CD4-positive, alpha-beta T cell treated with Interleukin-2 at 100 ng/mL for 4 hours (primary cell): ENCODE results near the gene ZNF765.
"Not testable (repeated sequence)": the region's sequence is repeated elsewhere in the genome, so short reads cannot be mapped to it uniquely, and the experiment has no call there.

Experiments used
- DNase-seq: peaks from one replicate; pipeline ENCODE4 v3.0.0-alpha.2; 2020; ENCODE audit warnings: low spot score

ZNF765 gene

DNA sequence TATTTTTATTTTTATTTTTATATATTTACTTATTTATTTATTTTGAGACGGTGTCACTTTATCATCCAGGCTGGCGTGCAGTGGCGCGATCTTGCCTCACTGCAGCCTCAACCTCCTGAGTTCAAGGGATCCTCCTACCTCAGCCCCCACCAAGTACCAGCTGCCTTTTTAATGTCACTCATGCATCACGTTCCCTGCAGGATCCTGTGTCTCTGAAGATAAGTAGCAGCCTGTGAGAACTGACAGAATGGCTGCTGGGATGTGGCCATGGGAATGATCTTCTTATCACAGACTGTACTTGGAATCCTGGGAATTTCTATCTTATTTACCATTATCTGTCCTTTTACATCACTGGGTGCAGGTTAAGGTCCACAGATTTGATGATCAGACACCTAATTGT is 27.6 kb downstream of the ZNF765 start:
- DNase-seq: no peak

DNA sequence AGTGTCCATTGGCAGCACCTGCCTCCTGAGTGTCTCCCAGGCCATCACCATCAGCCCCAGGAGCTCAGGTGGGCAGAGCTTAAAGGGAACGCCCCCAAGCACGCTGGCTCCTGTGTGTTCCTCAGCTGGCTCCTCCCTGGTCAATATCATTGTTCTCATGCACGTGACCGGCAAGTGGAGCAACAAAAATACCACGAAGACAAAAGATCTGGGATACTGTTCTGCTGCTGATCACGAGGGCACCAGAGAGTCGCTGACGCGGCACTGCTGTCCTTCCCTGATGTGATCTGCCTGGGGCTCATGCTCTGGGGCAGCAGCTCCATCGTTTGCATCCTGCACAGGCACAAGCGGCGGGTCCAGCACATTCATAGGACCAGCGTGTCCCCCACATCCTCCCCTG is 28.1 kb downstream of the ZNF765 start:
- not testable (repeated sequence) for DNase-seq

DNA sequence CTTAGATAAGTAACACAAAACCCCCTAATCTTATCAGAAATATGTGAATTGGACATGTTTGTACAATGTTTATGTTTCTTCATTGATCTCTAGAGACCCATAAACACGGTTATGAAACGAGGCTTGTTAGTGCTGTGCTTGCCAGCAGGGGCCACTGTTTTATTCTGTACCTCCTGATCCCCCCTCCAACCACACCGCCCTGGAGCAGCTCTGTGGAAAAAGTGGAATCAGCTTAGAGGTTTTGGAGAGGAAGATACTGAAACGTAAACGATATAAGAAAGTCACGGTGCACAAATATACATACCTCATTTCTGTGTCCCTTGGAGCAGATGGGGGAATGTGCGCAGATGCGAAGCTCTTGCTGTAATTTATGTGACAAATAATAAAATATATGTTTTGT is 28.7 kb downstream of the ZNF765 start:
- DNase-seq: not testable (repeated sequence)

DNA sequence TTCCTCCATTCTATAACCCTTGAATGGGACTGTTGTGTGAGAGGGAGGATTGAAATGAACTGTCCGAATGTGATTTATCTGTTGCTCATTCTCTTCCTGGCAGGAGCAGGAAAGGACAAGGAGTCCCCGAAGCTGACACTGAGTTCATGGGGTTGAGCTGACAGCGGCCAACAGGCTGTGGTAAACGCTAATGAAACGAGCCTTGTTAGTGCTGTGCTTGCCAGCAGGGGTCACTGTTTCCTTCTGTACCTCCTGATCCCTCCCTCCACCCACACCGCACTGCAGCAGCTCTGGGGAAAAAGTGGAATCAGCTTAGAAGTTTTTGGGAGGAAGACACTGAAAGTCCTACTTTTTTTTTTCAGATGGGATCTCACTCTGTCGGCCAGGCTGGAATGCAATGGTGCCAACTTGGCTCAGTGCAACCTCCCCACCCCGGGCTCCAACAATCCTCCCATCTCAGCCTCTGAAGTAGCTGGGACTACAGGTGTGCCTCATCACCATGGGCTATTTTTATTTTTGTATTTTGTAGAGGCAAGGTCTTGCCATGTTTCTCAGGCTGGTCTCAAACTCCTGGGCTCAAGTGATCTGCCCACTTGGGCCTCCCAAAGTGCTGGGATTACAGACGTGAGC is 30.1 kb downstream of the ZNF765 start:
- peak; percentile 70 for DNase-seq

DNA sequence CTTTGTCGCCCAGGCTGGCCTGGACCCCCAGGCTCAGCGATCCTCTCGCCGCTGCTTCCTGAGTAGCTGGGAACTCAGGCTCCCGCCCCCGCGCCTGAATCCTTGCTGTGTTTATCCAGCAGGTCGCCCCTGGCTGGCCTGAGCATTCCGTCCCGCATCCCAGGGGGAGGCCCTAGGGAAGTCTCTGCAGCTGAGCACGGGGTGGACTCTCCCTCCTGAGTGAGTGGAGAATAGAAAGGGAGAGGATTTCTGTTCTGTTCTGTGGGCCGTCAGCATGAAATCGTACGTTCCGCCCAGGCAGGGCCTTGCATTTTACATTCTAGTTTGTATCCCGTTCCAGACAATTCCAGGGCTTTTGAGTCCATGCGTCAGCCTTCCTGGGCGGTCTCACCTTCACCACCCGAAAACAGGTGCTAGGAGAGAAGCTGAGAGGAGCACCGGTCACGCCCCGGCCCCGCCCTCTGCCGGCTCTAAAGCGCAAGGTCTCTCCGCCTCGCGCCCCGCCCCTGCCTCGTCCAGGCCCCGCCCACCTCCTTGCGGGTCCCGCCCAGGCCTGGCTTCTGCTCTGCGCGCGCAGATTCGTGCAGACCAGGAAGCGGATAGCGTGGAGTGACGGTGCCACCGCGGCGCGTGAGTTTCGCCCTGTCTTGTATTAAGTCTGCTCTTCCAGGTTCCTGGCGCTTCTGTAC is 36.6 kb downstream of the ZNF765 start, which contains the start of gene ZNF761:
TSS of gene ZNF761 (plus strand) at position 586 of the 689 bp plus-strand sequence. CDS start 15,285 bp downstream, outside the sequence.
- peak; percentile 96 for DNase-seq

DNA sequence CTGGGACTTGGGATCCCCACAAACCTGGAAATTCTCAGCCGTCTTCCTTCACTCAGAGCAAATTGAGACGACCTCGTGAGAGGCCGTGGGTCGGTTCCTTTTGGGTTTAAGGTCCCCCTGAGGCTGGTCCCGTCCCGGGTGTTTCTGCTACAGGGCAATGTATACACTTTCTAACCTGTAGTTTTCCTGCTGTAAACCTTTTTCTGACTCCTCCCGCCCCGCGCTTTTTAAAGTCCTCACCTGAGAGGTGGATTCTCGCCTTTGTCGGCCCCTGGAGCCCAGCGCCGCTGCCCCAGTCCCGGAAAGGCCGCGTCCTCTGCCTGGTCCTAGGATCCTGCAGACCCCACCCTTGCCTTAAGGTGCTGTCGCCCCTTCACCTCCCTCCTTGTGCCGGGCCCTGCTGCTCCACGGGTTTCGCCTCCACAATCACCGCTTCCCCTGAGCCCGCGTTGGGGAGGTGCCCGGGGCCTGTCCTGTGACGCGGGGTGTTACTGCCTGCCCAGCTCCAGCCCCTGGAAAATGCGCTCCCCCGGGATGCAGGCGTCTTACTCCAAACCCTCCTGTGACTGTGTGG is 37.2 kb downstream of the ZNF765 start:
- no peak for DNase-seq

DNA sequence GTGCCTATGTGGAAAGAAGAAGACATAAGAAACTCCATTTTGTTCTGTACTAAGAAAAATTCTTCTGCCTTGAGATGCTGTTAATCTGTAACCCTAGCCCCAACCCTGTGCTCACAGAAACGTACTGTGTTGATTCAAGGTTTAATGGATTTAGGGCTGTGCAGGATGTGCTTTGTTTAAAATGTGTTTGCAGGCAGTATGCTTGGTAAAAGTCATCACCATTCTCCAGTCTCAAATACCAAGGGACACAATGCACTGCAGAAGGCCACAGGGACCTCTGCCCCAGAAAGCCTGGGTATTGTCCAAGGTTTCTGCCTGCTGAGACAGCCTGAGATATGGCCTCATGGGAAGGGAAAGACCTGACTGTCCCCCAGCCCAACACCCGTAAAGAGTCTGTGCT is 48.9 kb downstream of the ZNF765 start:
- not testable (repeated sequence) for DNase-seq

DNA sequence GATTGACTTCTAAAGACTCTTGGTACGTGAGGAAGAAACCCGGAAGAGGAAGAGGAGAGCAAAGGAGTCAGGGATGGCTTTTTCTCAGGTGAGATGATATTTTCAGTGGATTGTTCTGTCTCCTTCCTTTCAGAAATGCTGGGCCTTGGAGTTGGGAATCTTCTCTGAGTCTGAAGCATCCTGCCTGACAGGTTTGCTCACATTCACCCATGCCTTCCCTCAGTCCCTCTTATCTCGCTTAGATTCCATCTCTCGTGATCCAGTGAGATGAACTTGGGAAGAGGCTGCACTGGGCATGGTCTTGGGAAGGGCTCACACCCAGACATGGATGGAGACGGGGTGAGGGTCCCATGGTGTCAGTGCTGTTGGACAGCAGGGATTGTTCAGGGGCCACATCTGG is 52.2 kb downstream of the ZNF765 start:
- DNase-seq: not testable (repeated sequence)

DNA sequence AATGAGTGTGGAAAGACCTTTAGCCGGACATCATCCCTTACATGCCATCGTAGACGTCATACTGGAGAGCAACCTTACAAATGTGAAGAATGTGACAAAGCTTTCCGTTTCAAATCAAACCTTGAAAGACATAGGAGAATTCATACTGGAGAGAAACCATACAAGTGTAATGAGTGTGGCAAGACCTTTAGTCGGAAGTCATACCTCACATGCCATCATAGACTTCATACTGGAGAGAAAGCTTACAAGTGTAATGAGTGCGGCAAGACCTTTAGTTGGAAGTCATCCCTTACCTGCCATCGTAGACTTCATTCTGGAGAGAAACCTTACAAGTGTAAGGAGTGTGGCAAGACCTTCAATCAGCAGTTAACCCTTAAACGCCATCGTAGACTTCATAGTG is 60.9 kb downstream of the ZNF765 start:
- DNase-seq: no peak

DNA sequence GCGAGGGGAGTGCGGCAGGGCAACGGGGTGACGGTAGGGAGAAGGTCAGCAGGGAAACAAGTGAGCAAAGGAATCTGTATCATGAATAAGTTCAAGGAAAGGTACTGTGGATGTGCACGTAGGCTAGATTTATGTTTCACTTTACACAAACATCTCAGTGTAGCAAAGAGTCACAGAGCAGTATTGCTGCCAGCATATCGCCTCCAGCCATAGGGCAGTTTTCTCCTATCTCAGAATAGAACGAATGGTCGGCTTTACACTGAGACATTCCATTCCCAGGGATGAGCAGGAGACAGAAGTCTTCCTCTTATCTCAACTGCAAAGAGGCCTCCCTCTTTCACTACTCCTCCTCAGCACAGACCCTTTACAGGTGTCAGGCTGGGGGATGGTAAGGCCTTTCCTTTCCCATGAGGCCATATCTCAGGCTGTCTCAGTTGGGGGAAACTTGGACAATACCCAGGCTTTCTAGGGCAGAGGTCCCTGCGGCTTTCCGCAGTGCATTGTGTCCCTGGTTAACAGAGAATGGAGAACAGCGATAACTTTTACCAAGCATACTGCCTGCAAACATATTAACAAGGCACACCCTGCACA is 65.3 kb downstream of the ZNF765 start:
- DNase-seq: not testable (repeated sequence)

DNA sequence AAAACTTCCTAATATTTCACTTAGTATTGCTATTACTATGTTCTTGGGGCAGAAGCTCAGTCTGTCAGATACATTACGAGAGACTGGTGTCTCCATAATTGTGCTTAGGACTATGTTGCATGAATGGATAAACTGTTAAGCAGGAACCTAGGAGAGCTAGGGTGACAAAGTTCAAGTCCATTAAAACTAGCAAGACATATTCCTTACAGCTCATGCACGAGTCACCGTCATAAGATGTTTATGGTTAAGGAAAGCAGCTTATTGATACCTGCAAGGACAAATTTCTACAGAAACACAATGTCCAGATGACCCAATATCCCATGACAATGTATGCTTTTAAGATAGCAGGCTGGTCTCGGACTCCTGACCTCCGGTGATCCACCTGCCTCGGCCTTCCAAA is 66.9 kb downstream of the ZNF765 start:
- DNase-seq: no peak

DNA sequence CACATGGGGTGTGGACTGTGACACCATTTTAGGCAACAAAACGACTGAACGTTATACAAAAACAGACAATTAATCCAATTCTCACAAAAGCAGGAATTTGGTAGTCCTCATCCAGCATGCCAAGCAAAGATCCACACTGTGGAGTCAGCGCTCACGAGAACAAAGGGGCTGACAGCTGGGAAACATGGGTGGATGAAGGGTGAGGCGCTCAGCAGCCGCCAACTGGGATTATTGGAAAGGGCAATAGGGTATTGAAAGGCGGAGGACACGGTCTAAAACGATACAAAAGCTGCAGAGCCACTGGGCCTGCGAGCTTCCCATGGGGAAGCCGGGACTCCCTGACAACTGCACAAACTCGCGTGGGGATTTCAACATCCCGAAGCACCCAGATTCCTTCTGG is 67.9 kb downstream of the ZNF765 start:
- no peak for DNase-seq

DNA sequence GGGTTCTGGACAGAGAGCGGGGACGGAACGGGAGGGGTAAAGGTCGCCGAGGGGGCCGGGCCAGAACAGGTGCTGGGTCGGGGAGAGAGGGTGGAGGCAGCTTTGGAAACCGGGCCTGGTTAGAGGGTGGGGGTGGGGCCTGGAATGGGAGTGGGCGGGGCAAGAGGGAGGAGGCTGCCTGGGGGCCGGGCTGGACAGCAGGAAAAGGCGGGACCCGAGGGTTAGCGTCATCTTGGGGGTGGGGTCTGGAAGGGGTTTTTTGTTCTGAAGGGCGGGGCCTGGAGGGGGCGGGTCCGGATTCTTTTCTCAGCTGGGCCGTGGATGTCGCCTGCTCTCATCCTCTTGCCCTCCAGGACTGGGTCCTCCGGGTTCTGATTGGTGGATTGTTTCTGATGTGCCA is 68.3 kb downstream of the ZNF765 start:
- DNase-seq: no peak

DNA sequence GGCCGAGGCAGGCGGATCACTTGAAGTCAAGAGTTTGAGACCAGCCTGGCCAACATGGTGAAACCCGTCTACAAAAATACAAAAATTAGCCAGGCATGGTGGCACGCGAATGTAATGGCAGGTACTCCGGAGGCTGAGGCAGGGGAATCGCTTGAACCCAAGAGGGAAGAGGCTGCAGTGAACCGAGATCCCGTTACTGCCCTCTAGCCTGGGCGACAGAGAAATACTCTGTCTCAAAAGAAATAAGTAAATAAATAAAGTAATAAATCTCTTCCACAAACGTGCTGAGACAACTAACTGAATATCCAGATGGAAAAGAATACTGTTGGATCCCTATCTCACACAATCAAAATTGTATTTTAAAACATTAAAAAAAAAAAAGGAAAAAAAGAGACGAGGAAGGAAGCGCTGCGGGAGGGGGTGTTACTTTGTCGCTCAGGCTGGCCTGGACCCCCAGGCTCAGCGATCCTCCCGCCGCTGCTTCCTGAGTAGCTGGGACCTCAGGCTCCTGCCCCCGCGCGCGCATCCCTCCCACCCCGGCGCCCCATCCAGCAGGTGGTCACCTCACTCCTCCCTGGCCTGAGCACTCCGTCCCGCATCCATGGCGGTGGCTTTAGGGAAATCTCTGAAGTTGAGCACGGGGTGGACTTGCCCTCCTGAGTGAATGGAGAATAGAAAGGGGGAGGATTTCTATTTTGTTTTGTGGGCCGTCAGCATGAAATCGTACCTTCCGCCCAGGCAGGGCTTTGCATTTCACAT is 72.0 kb downstream of the ZNF765 start:
- DNase-seq: no peak

DNA sequence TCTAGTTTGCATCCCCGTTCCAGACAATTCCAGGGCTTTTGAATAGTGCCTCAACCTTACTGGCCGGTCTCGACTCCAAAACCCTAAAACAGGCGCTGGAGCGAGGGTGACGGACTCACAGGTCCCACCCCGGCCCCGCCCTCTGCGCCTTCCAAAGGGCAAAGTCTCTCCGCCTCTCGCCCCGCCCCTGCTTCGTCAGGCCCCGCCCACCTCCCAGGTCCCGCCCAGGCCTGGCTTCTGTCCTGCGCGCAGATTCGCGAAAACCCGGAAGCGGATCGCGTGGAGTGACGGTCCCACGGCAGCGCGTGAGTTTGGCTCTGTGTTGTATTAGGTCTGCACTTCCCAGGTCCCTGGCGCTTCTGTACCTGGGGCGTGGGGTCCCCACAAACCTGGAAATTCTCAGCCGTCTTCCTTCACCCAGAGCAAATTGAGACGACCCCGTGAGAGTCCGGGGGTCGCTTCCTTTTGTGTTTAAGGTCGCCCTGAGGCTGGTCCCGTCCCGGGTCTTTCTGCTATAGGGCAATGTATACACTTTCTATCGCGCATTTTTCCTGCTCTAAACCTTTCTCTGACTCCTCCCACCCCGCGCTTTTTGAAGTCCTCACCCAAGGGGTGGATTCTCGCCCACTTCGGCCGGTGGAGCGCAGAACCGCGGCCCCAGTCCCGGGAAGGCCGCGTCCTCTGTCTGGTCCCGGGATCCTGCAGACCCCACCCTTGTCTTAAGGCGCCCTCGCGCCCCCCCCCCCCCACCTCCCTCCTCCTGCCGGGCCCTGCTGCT is 72.7 kb downstream of the ZNF765 start, which contains the start of gene ZNF813:
TSS of gene ZNF813 (plus strand) at position 249 of the 778 bp plus-strand sequence. CDS start 16,090 bp downstream, outside the sequence.
- peak; percentile 96 for DNase-seq

DNA sequence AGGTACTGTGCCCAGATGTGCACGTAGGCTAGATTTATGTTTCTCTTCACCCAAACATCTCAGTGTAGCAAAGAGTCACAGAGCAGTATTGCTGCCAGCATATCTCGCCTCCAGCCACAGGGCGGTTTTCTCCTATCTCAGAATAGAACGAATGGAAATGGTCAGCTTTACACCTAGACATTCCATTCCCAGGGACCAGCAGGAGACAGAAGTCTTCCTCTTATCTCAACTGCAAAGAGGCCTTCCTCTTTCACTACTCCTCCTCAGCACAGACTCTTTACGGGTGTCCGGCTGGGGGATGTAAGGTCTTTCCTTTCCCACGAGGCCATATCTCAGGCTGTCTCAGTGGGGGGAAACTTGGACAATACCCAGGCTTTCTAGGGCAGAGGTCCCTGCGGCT is 73.7 kb downstream of the ZNF765 start:
- DNase-seq: not testable (repeated sequence)

DNA sequence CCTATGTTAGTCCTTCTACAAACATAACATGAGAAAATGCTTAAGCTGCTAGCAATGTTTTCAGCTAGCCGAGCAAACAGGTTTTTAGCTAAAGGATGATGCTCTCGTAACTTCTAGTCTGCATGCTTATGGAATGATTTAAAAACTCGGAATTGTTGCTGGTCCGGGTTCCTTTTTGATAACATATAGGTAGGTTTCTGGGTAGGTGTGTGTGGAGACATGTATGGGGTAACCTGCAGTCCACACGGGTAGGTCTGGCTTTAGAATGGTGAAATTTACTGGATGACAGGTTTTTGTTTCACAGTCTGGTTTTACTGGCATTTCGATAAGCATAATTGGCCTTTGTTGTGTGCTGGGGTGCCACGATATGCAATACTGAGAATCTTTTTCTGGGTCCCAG is 77.0 kb downstream of the ZNF765 start:
- no peak for DNase-seq

DNA sequence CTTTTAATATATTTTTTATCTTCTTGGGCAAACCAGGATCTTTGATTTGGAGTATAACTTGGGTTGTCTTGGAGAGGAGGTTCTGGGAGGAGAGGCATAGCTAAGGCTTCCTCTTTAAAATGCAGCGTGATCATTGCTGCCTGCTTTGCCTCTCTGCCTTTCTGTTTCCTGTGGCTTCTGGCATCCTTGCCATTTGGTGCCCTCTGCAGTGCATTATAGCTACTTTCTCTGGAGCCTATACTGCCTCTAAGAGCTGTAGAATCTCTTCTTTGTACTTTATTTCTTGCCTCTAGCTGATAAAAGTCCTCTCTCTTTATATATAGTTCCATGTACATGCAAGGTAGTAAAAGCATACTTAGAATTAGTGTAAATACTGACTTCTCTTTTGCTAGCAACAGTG is 79.9 kb downstream of the ZNF765 start:
- DNase-seq: not testable (repeated sequence)

DNA sequence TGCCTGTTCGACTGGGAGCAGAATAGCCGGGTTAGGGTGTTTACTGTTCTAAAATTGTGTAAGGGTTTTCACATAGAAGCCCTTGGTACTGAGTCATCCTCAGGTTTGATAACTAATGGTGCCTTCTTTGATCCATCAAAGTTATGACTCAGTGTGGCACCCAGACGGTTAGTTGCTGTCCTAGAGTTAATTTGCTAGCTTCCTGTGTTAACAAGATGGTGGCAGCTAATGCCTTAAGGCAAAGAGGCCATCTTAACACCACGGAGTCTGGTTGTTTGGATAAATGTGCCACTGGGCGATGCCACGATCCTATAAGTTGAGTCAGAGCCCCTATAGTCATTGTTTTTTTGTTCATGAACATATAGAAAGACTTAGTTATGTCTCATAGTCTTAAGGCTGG is 80.5 kb downstream of the ZNF765 start:
- not testable (repeated sequence) for DNase-seq
